ENCODE data around the gene MRPS12. TPM values are rescaled to one million over a fixed set of nuclear protein-coding genes. Genes with fewer than 3 reads are reported as not detected.

Gene MRPS12
- polyA plus RNA-seq, 3 donors: 17.2 to 81.5 (median 73.0) TPM

- Mint-ChIP-seq H3K4me1 (peaks cover 30% of the 10 kb centered on the region), H3K36me3 (peaks cover 22 to 23% of the 10 kb centered on the region in 2 donors), H3K9me3 (peaks cover 0 to 3% (median 0%) of the 10 kb centered on the region in 7 donors), H3K4me3 (peak within 1 kb of the TSS; percentile 90 to 91), H3K27ac (peak within 1 kb of the TSS; percentile 90 to 99 (median 97)), H3K27me3 (ENCODE audit: low read depth in 3 of 3) (peaks cover 0 to 1% (median 0%) of the 10 kb centered on the region in 3 donors)
- peak within 1 kb of the TSS; percentile 72 to 97 for H3K27ac ChIP-seq (ENCODE audit: low read depth in 1 of 2, low read length in 2 of 2)
- H3K27me3 ChIP-seq (ENCODE audit: control insufficient read depth in 2 of 2, insufficient read depth in 2 of 2, low read length in 2 of 2): no peaks in the 10 kb centered on the region
- H3K4me3 ChIP-seq (replicated peaks in 1 of 3; ENCODE audit: low read depth in 2 of 3, low read length in 3 of 3): peak within 1 kb of the TSS; percentile 71 to 82 (median 79)
- WGBS (ENCODE audit: insufficient coverage): under 1% methylated on average over 62 of the region's 64 CpGs
- TF ChIP-seq CTCF (IDR thresholded peaks at IDR 0.05): no peak
- intact Hi-C loops (cut with micrococcal nuclease): loop anchor here (1.0 to 10.0 kb wide), 6 partner anchors 31 to 135 kb away; partner anchors contain the start of genes MRPS12 (in 2 of the 2), SARS2 (in 2 of the 2) and ECH1 (in 1 of the 2)
- peaks cover 18 to 28% of the 10 kb centered on the region in 2 donors for H3K4me1 ChIP-seq (ENCODE audit: control insufficient read depth in 1 of 2, insufficient read depth in 2 of 2, low read length in 2 of 2)
- H3K36me3 ChIP-seq (replicated peaks in 1 of 2; ENCODE audit: control insufficient read depth in 1 of 2, insufficient read depth in 2 of 2, low read length in 2 of 2): peaks cover 5 to 7% of the 10 kb centered on the region in 2 donors
- DNase-seq: peak; percentile 100
- peak within 1 kb of the TSS; percentile 73 for H2AFZ ChIP-seq (ENCODE audit: insufficient read depth, low read depth, low read length, poor library complexity, severe bottlenecking)
- peak within 1 kb of the TSS; percentile 76 for H3K4me2 ChIP-seq (replicated peaks; ENCODE audit: extremely low read depth, low read length, poor library complexity, severe bottlenecking)
- peak within 1 kb of the TSS; percentile 93 for H3K9ac ChIP-seq (ENCODE audit: insufficient read depth, low read length, poor library complexity, severe bottlenecking)
- peaks cover 5% of the 10 kb centered on the region for H4K20me1 ChIP-seq (ENCODE audit: insufficient read depth, low read length)
- H3K79me2 ChIP-seq (ENCODE audit: insufficient read depth, low read length): peaks cover 52% of the 10 kb centered on the region
- H3K9me3 ChIP-seq (replicated peaks in 1 of 2; ENCODE audit: control insufficient read depth in 1 of 2, insufficient read depth in 1 of 2, low read length in 2 of 2): no peaks in the 10 kb centered on the region
Observed at GRCh38 chr19:38899447-38900201, 31.1 kb upstream of the MRPS12 start, which contains the start of the genes NFKBIB and SIRT2. Gene NFKBIB (plus strand): TSS chr19:38899969. CDS start chr19:38900033, 64 bp downstream. Gene SIRT2 (minus strand): TSS chr19:38899618. CDS start chr19:38899521, 97 bp downstream.

- 0% methylated on average over 6 of the region's 8 CpGs for WGBS (ENCODE audit: insufficient coverage)
- Histone ChIP-seq H3K36me3 (replicated peaks in 1 of 2; ENCODE audit: control insufficient read depth in 1 of 2, insufficient read depth in 2 of 2, low read length in 2 of 2) (peaks cover 11% of the 10 kb centered on the region in 2 donors), H3K4me3 (replicated peaks in 1 of 3; ENCODE audit: low read depth in 2 of 3, low read length in 3 of 3) (peak overlapping the region; percentile 71 to 82 (median 79)), H3K4me1 (ENCODE audit: control insufficient read depth in 1 of 2, insufficient read depth in 2 of 2, low read length in 2 of 2) (peaks cover 18 to 28% of the 10 kb centered on the region in 2 donors), H3K9ac (ENCODE audit: insufficient read depth, low read length, poor library complexity, severe bottlenecking) (peak overlapping the region; percentile 93), H4K20me1 (ENCODE audit: insufficient read depth, low read length) (peaks cover under 1% of the 10 kb centered on the region), H2AFZ (ENCODE audit: insufficient read depth, low read depth, low read length, poor library complexity, severe bottlenecking) (peak overlapping the region; percentile 73), H3K9me3 (replicated peaks in 1 of 2; ENCODE audit: control insufficient read depth in 1 of 2, insufficient read depth in 1 of 2, low read length in 2 of 2) (no peaks in the 10 kb centered on the region), H3K27me3 (ENCODE audit: control insufficient read depth in 2 of 2, insufficient read depth in 2 of 2, low read length in 2 of 2) (no peaks in the 10 kb centered on the region), H3K4me2 (replicated peaks; ENCODE audit: extremely low read depth, low read length, poor library complexity, severe bottlenecking) (peak overlapping the region; percentile 76), H3K27ac (ENCODE audit: low read depth in 1 of 2, low read length in 2 of 2) (peak overlapping the region; percentile 72 to 97), H3K79me2 (ENCODE audit: insufficient read depth, low read length) (peaks cover 52% of the 10 kb centered on the region)
- no peak for TF ChIP-seq CTCF (IDR thresholded peaks at IDR 0.05)
- H3K27ac Mint-ChIP-seq: peak overlapping the region; percentile 90 to 99 (median 97)
- peaks cover 0 to 3% (median 0%) of the 10 kb centered on the region in 7 donors for H3K9me3 Mint-ChIP-seq
- peak in 2 of 3 donors; percentile 58 to 85 for DNase-seq
- peaks cover 25 to 27% of the 10 kb centered on the region in 2 donors for H3K36me3 Mint-ChIP-seq
- H3K27me3 Mint-ChIP-seq (ENCODE audit: low read depth in 3 of 3): peaks cover 0 to 1% (median 0%) of the 10 kb centered on the region in 3 donors
- intact Hi-C loops (cut with micrococcal nuclease): no loop called here
- H3K4me1 Mint-ChIP-seq: peaks cover 30% of the 10 kb centered on the region
- peak overlapping the region; percentile 90 to 91 for H3K4me3 Mint-ChIP-seq
Observed at GRCh38 chr19:38900202-38900629, 30.5 kb upstream of the MRPS12 start.
